Uterus (tissue), 2 donors: Measurements from ENCODE around the gene PLCH2.

Experiments
- POLR2A ChIP-seq, 2 donors: fragments of 450-650 bp; IDR thresholded peaks; one replicate each; pipeline ENCODE4 v1.6.1; 2016; ENCODE audit warnings: antibody characterized with exemption in 2 of 2, mild to moderate bottlenecking in 1 of 2, moderate library complexity in 1 of 2
- TF ChIP-seq, protein P1 (sequence below), 4 experiments: fragments of 200-600 bp in 2 of 4; fragments of 450-650 bp in 2 of 4; sonication (generic) in 2 of 4; IDR thresholded peaks; one replicate each; pipeline ENCODE4 v1.5.1; 2016 to 2019; ENCODE audit warnings: antibody characterized with exemption in 4 of 4, mild to moderate bottlenecking in 2 of 4, moderate library complexity in 1 of 4

DNA sequence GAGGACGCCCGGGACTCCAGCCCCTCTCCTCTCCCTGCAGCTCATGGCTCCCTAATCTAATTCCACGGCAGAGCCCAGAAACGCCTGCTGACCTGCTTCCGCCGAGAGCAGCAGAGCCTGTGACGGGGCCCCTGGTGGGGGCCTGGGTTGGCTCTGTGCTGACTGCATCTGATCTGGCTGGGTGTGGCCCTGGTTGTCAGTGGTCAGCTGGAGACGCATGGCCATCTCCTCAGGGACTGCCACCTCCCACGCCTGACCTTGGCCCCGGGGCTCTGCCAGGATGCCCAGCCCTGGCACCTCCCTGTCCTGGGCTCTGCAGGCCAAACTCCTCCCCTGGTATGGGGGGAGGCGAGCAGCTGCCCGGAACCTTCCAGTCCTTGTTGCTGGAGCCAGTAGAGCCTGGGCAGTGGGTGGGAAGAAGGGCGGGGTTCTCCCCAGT is 1.1 kb upstream of the PLCH2 start:
- no peak for TF ChIP-seq POLR2A (IDR thresholded peaks at IDR 0.05)
- TF ChIP-seq, protein P1, sequence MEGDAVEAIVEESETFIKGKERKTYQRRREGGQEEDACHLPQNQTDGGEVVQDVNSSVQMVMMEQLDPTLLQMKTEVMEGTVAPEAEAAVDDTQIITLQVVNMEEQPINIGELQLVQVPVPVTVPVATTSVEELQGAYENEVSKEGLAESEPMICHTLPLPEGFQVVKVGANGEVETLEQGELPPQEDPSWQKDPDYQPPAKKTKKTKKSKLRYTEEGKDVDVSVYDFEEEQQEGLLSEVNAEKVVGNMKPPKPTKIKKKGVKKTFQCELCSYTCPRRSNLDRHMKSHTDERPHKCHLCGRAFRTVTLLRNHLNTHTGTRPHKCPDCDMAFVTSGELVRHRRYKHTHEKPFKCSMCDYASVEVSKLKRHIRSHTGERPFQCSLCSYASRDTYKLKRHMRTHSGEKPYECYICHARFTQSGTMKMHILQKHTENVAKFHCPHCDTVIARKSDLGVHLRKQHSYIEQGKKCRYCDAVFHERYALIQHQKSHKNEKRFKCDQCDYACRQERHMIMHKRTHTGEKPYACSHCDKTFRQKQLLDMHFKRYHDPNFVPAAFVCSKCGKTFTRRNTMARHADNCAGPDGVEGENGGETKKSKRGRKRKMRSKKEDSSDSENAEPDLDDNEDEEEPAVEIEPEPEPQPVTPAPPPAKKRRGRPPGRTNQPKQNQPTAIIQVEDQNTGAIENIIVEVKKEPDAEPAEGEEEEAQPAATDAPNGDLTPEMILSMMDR (IDR thresholded peaks at IDR 0.05), result no peak
